GM23338 (cell line): ENCODE results near the gene FAM171A1. TPM values are rescaled to one million over a fixed set of nuclear protein-coding genes. Genes with fewer than 3 reads are reported as not detected.

Experiments
- ATAC-seq: fragments of 200-7000 bp; cut with Tn5 transposase; 3 replicates; pipeline ENCODE4 v1.9.1; 2020
- DNase-seq: peaks from one replicate; pipeline ENCODE4 v3.0.0-alpha.2; 2015; ENCODE audit warnings: low spot score
- H2AFZ ChIP-seq: fragments of 200-600 bp; sonication (generic); 2 replicates; pipeline ENCODE4 v1.8.0; 2016; ENCODE audit warnings: antibody characterized with exemption, mild to moderate bottlenecking, moderate library complexity
- H3F3A ChIP-seq: fragments of 200-600 bp; sonication (generic); replicated peaks from 2 replicates; pipeline ENCODE4 v1.8.0; 2017; ENCODE audit warnings: antibody characterized with exemption, mixed run types, low read depth
- H3K27ac ChIP-seq: fragments of 200-600 bp; sonication (generic); 2 replicates; pipeline ENCODE4 v1.6.1; 2016; ENCODE audit warnings: low read depth
- H3K27me3 ChIP-seq: fragments of 200-600 bp; sonication (generic); 2 replicates; pipeline ENCODE4 v1.8.0; 2016; ENCODE audit warnings: mild to moderate bottlenecking, mixed run types, moderate library complexity; ENCODE audit not compliant: insufficient read depth
- H3K36me3 ChIP-seq: fragments of 200-600 bp; sonication (generic); 2 replicates; pipeline ENCODE4 v1.8.0; 2016; ENCODE audit warnings: mild to moderate bottlenecking; ENCODE audit not compliant: insufficient read depth
- H3K4me1 ChIP-seq: fragments of 200-600 bp; sonication (generic); 2 replicates; pipeline ENCODE4 v1.8.0; 2016; ENCODE audit warnings: mild to moderate bottlenecking, moderate library complexity; ENCODE audit not compliant: insufficient read depth
- H3K4me2 ChIP-seq: fragments of 200-600 bp; sonication (generic); 2 replicates; pipeline ENCODE4 v1.7.1; 2017; ENCODE audit warnings: mixed run types
- H3K4me3 ChIP-seq: fragments of 200-600 bp; sonication (generic); 2 replicates; pipeline ENCODE4 v1.6.1; 2016; ENCODE audit warnings: mixed run types
- H3K79me2 ChIP-seq: fragments of 200-600 bp; sonication (generic); replicated peaks from 2 replicates; pipeline ENCODE4 v1.8.0; 2017; ENCODE audit warnings: mild to moderate bottlenecking; ENCODE audit not compliant: insufficient read depth
- H3K9me2 ChIP-seq: fragments of 200-600 bp; sonication (generic); 2 replicates; pipeline ENCODE4 v1.8.0; 2017; ENCODE audit not compliant: insufficient read depth
- H4K20me1 ChIP-seq: fragments of 200-600 bp; sonication (generic); replicated peaks from 2 replicates; pipeline ENCODE4 v1.8.0; 2017; ENCODE audit warnings: mild to moderate bottlenecking; ENCODE audit not compliant: insufficient read depth
- H3K27ac Mint-ChIP-seq: 2 replicates; pipeline ENCODE4 v1.8.0; 2020; ENCODE audit warnings: inconsistent platforms, mild to moderate bottlenecking, moderate library complexity, mixed read lengths
- H3K27me3 Mint-ChIP-seq: 3 replicates; pipeline ENCODE4 v1.8.0; 2022; ENCODE audit warnings: low read depth, mild to moderate bottlenecking, moderate library complexity, mixed read lengths, inconsistent platforms; ENCODE audit not compliant: insufficient read depth, poor library complexity
- H3K36me3 Mint-ChIP-seq: 3 replicates; pipeline ENCODE4 v1.8.0; 2021; ENCODE audit warnings: low read depth, mild to moderate bottlenecking, inconsistent platforms, moderate library complexity, mixed read lengths
- H3K4me1 Mint-ChIP-seq: 3 replicates; pipeline ENCODE4 v1.8.0; 2020; ENCODE audit warnings: mild to moderate bottlenecking, inconsistent platforms, mixed read lengths
- H3K4me3 Mint-ChIP-seq: 3 replicates; pipeline ENCODE4 v1.8.0; 2021; ENCODE audit warnings: moderate library complexity, mild to moderate bottlenecking, inconsistent platforms, mixed read lengths
- H3K9me3 Mint-ChIP-seq: 3 replicates; pipeline ENCODE4 v1.8.0; 2020; ENCODE audit warnings: moderate library complexity, mild to moderate bottlenecking, inconsistent platforms, mixed read lengths
- CTCF ChIP-seq, 2 experiments: fragments of 200-600 bp in 1 of 2; sonication (generic) in 1 of 2; conservative IDR thresholded peaks; 2 replicates each; pipeline versions ENCODE4 v1.5.1 to v1.6.1; 2016 to 2017; ENCODE audit warnings: antibody characterized with exemption in 2 of 2, low read depth in 2 of 2, mild to moderate bottlenecking in 2 of 2, moderate library complexity in 1 of 2
- ETS1 ChIP-seq: IDR thresholded peaks from 2 replicates; pipeline ENCODE4 v1.6.1; 2016; ENCODE audit warnings: antibody characterized with exemption
- EZH2 ChIP-seq: fragments of 200-600 bp; sonication (generic); IDR thresholded peaks from one replicate; pipeline ENCODE4 v1.8.0; 2017; ENCODE audit warnings: antibody characterized with exemption, mild to moderate bottlenecking, low read depth; ENCODE audit not compliant: unreplicated experiment
- JUNB ChIP-seq: IDR thresholded peaks from one replicate; pipeline ENCODE4 v1.6.1; 2016; ENCODE audit warnings: antibody characterized with exemption; ENCODE audit not compliant: unreplicated experiment
- NANOG ChIP-seq: IDR thresholded peaks from 2 replicates; pipeline ENCODE4 v1.6.1; 2016; ENCODE audit warnings: antibody characterized with exemption, borderline replicate concordance
- POLR2AphosphoS5 ChIP-seq: IDR thresholded peaks from 2 replicates; pipeline ENCODE4 v1.6.1; 2016; ENCODE audit warnings: antibody characterized with exemption, low read depth
- REST ChIP-seq: IDR thresholded peaks from one replicate; pipeline ENCODE4 v1.6.1; 2018; ENCODE audit warnings: antibody characterized with exemption; ENCODE audit not compliant: unreplicated experiment
- STAT1 ChIP-seq: IDR thresholded peaks from one replicate; pipeline ENCODE4 v1.6.1; 2016; ENCODE audit warnings: antibody characterized with exemption; ENCODE audit not compliant: unreplicated experiment
- ZNF114 ChIP-seq: fragments of 250-450 bp; sonication (Bioruptor Pico); IDR thresholded peaks from 2 replicates; pipeline ENCODE4 v1.5.0; 2020; ENCODE audit warnings: mild to moderate bottlenecking, moderate library complexity
- ZNF331 ChIP-seq: fragments of 250-450 bp; sonication (Bioruptor Pico); IDR thresholded peaks from 2 replicates; pipeline ENCODE4 v1.5.0; 2020; ENCODE audit warnings: low read depth, mild to moderate bottlenecking, moderate library complexity
- polyA plus RNA-seq: library from polyadenylated mRNA; unstranded; fragments of >200 nt; fragmentation: Nextera tagmentation; extraction: Ambion mirVana; gene quantifications from 2 replicates; pipeline ENCODE4 v1.2.1, GENCODE V29; 2016
- total RNA-seq: library from RNA; depleted of rRNA; stranded (reverse); fragments of >200 nt; shearing (Covaris generic); gene quantifications from 2 replicates; pipeline ENCODE4 v1.2.3, GENCODE V29; 2014
- TF ChIP-seq, protein P1 (sequence below): fragments of 250-450 bp; sonication (Bioruptor Pico); IDR thresholded peaks from 2 replicates; pipeline ENCODE4 v1.5.0; 2020; ENCODE audit warnings: mild to moderate bottlenecking, moderate library complexity

FAM171A1 gene
- total and polyA plus RNA-seq, 2 experiments from 2014 or later: 11.3 to 32.2 TPM

DNA sequence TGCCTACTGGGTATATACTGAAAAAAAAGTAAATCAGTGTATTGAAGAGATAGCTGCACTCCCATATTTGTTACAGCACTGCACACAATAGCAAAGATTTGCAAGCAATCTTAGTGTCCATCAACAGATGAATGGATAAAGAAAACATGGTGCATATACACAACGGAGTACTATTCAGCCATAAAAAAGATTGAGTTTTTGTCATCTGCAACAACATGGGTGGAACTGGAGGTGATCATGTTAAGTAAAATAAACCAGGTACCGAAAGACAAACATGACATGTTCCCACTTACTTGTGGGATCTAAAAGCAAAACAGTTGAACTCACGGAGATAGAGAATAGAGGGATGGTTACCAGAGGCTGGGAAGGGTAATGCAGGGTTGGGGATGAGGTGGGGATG is 34.2 kb upstream of the FAM171A1 start:
- H3K79me2 ChIP-seq: no peaks in the 10 kb centered on the region
- H3K9me2 ChIP-seq: no peaks in the 10 kb centered on the region
- H4K20me1 ChIP-seq: no peaks in the 10 kb centered on the region
- ATAC-seq (no peak), DNase-seq (no peak)
- Mint-ChIP-seq H3K27ac (no peak overlapping the region), H3K36me3 (no peaks in the 10 kb centered on the region), H3K27me3 (peaks cover 5% of the 10 kb centered on the region), H3K9me3 (peaks cover 4% of the 10 kb centered on the region; the same call in 2 of the 3 replicates), H3K4me3 (no peak overlapping the region), H3K4me1 (peaks cover 8% of the 10 kb centered on the region; the same call in 2 of the 3 replicates)
- no peak overlapping the region for H2AFZ ChIP-seq
- no peak overlapping the region for H3K4me3 ChIP-seq
- H3K27ac ChIP-seq: no peak overlapping the region
- TF ChIP-seq ETS1: no peak
- TF ChIP-seq CTCF (conservative IDR thresholded peaks at IDR 0.05; ENCODE audit: low read depth in 2 of 2): no peak
- TF ChIP-seq EZH2: no peak
- TF ChIP-seq POLR2AphosphoS5: no peak
- no peak for TF ChIP-seq JUNB
- TF ChIP-seq NANOG: no peak
- TF ChIP-seq STAT1: no peak
- no peak for TF ChIP-seq ZNF114
- TF ChIP-seq REST: no peak
- TF ChIP-seq, protein P1, sequence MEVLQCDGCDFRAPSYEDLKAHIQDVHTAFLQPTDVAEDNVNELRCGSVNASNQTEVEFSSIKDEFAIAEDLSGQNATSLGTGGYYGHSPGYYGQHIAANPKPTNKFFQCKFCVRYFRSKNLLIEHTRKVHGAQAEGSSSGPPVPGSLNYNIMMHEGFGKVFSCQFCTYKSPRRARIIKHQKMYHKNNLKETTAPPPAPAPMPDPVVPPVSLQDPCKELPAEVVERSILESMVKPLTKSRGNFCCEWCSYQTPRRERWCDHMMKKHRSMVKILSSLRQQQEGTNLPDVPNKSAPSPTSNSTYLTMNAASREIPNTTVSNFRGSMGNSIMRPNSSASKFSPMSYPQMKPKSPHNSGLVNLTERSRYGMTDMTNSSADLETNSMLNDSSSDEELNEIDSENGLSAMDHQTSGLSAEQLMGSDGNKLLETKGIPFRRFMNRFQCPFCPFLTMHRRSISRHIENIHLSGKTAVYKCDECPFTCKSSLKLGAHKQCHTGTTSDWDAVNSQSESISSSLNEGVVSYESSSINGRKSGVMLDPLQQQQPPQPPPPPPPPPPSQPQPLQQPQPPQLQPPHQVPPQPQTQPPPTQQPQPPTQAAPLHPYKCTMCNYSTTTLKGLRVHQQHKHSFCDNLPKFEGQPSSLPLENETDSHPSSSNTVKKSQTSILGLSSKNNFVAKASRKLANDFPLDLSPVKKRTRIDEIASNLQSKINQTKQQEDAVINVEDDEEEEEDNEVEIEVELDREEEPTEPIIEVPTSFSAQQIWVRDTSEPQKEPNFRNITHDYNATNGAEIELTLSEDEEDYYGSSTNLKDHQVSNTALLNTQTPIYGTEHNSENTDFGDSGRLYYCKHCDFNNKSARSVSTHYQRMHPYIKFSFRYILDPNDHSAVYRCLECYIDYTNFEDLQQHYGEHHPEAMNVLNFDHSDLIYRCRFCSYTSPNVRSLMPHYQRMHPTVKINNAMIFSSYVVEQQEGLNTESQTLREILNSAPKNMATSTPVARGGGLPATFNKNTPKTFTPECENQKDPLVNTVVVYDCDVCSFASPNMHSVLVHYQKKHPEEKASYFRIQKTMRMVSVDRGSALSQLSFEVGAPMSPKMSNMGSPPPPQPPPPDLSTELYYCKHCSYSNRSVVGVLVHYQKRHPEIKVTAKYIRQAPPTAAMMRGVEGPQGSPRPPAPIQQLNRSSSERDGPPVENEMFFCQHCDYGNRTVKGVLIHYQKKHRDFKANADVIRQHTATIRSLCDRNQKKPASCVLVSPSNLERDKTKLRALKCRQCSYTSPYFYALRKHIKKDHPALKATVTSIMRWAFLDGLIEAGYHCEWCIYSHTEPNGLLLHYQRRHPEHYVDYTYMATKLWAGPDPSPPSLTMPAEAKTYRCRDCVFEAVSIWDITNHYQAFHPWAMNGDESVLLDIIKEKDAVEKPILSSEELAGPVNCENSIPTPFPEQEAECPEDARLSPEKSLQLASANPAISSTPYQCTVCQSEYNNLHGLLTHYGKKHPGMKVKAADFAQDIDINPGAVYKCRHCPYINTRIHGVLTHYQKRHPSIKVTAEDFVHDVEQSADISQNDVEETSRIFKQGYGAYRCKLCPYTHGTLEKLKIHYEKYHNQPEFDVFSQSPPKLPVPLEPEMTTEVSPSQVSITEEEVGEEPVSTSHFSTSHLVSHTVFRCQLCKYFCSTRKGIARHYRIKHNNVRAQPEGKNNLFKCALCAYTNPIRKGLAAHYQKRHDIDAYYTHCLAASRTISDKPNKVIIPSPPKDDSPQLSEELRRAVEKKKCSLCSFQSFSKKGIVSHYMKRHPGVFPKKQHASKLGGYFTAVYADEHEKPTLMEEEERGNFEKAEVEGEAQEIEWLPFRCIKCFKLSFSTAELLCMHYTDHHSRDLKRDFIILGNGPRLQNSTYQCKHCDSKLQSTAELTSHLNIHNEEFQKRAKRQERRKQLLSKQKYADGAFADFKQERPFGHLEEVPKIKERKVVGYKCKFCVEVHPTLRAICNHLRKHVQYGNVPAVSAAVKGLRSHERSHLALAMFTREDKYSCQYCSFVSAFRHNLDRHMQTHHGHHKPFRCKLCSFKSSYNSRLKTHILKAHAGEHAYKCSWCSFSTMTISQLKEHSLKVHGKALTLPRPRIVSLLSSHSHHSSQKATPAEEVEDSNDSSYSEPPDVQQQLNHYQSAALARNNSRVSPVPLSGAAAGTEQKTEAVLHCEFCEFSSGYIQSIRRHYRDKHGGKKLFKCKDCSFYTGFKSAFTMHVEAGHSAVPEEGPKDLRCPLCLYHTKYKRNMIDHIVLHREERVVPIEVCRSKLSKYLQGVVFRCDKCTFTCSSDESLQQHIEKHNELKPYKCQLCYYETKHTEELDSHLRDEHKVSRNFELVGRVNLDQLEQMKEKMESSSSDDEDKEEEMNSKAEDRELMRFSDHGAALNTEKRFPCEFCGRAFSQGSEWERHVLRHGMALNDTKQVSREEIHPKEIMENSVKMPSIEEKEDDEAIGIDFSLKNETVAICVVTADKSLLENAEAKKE (CRISPR knock-in tag): no peak
- no peak for TF ChIP-seq ZNF331 (CRISPR knock-in tag)
- no peak overlapping the region for H3K4me2 ChIP-seq
- no peaks in the 10 kb centered on the region for H3K27me3 ChIP-seq
- H3K36me3 ChIP-seq: no peaks in the 10 kb centered on the region
- no peaks in the 10 kb centered on the region for H3K4me1 ChIP-seq
- H3F3A ChIP-seq: no peaks in the 10 kb centered on the region
